GM19438 (cell line): ENCODE measurements around the gene TBK1.
"Not testable (repeated sequence)": the region's sequence is repeated elsewhere in the genome, so short reads cannot be mapped to it uniquely, and the experiment has no call there.

Experiments used
- ATAC-seq: cut with Tn5 transposase; IDR thresholded peaks from one replicate; pipeline ENCODE4 v1.9.1; 2021; ENCODE audit warnings: low read depth; ENCODE audit not compliant: unreplicated experiment

Gene TBK1

GRCh38 chr12:64494998-64495729, 43.2 kb downstream of the TBK1 start:
- ATAC-seq: no peak

- no peak for ATAC-seq
Measured at GRCh38 chr12:64496839-64497400, 45.0 kb downstream of the TBK1 start.

GRCh38 chr12:64497484-64497883, 45.6 kb downstream of the TBK1 start:
- no peak for ATAC-seq

GRCh38 chr12:64497903-64498302, 46.0 kb downstream of the TBK1 start:
- ATAC-seq: no peak

GRCh38 chr12:64500394-64500793, 48.5 kb downstream of the TBK1 start:
- no peak for ATAC-seq

- no peak for ATAC-seq
Measured at GRCh38 chr12:64501486-64501885, 49.6 kb downstream of the TBK1 start.

- ATAC-seq: no peak
Measured at GRCh38 chr12:64506955-64507354, 55.0 kb downstream of the TBK1 start.

GRCh38 chr12:64510667-64511066, 58.7 kb downstream of the TBK1 start:
- no peak for ATAC-seq

GRCh38 chr12:64518396-64518795, 66.5 kb downstream of the TBK1 start:
- ATAC-seq: no peak

GRCh38 chr12:64521833-64522232, 69.9 kb downstream of the TBK1 start:
- ATAC-seq: no peak

GRCh38 chr12:64522316-64522715, 70.4 kb downstream of the TBK1 start:
- ATAC-seq: no peak

GRCh38 chr12:64522807-64523206, 70.9 kb downstream of the TBK1 start:
- ATAC-seq: no peak

- not testable (repeated sequence) for ATAC-seq
Measured at GRCh38 chr12:64523565-64524444, 71.9 kb downstream of the TBK1 start.

GRCh38 chr12:64525461-64526160, 73.7 kb downstream of the TBK1 start:
- ATAC-seq: no peak

GRCh38 chr12:64526859-64527258, 74.9 kb downstream of the TBK1 start:
- ATAC-seq: no peak

- no peak for ATAC-seq
Measured at GRCh38 chr12:64528616-64529015, 76.7 kb downstream of the TBK1 start.

- no peak for ATAC-seq
Measured at GRCh38 chr12:64530566-64530965, 78.6 kb downstream of the TBK1 start.

- ATAC-seq: no peak
Measured at GRCh38 chr12:64531665-64532334, 79.9 kb downstream of the TBK1 start.

GRCh38 chr12:64532734-64533351, 80.9 kb downstream of the TBK1 start:
- no peak for ATAC-seq

GRCh38 chr12:64534672-64535199, 82.8 kb downstream of the TBK1 start:
- no peak for ATAC-seq
